HG03159 (cell line): ENCODE measurements around the gene ZNF343.
"Not testable (repeated sequence)": the region's sequence is repeated elsewhere in the genome, so short reads cannot be mapped to it uniquely, and the experiment has no call there.

Experiments
- ATAC-seq: cut with Tn5 transposase; IDR thresholded peaks from one replicate; pipeline ENCODE4 v1.9.1; 2021; ENCODE audit warnings: mild to moderate bottlenecking, moderate library complexity; ENCODE audit not compliant: unreplicated experiment

The ZNF343 gene

DNA sequence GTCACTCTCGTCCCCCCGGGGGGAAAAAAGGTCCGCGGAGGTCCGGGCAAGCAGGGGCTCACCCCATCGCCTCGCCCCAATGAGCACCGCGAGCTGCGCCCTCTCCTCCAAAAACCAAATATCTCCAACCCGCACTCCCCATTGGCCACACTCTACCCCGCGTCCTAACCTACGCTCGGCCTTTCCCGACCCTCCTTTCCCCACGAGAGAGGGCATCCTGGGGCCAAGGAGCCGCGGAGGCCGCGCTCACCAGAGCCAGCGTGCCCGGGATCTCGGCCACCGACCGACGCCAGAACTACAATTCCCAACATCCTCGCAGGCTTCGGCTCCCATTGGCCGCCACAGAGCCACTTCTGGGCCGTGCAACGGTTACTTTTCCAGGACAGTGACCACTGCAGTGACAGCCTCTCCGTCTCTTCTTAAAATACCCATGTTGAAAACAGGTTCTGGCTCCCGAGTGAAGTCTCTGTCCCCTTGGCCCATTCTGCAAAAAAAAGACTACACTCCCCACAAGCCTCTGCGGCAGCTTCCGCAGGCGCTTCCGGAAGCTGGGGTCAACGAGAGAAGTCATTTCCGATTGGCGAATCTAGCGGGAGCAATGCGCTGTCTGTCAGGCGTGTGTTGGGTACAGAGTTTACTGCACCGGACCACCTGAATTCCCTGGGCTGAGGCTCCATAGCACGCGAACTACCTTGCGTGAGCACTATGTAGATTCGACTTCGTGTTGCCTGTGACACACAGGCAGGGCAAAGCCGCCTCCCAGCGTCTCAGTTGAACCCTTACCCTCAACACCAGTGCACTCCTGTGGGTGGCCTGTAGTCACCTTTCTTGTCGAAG lies at the start of gene ZNF343:
Gene ZNF343, minus strand, starts transcription at position 285 of the 837 bp plus-strand sequence. CDS start 15,020 bp downstream, outside the sequence.
- peak; percentile 89 for ATAC-seq

DNA sequence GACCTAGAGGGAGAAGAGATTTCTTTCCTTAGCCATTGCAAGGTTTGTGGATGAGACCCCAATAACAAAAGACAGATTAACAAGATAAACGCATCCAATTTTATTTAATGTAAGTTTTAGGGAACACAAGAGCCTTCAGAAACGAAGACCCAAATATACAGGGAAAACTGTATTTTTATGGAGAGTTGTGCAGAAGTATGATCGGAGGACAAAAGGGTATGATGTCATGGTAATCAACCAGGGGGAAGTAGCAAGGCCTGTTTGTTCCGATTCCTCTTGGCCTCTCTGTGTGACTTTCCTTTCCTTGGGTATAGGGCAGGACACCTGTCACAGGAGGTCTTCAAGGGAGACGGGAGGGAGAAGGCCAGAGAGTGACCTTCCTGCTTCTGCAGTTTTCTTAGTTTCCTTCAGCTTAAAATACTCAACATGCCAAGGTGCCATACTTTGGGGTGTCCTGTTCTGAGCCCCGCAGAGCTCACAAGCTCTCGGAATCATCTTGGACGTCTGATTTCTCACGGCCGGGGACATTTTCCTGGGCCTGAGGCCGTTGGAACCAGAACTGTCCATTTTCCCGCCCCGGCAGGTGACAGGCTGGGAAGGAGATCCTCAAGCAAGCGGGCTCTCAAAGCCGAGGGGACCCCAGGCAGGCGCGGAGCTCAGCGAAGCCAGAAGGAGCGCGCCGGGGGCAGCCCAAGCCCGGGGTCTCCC lies 49.3 kb upstream of the ZNF343 start:
- ATAC-seq, result no peak

DNA sequence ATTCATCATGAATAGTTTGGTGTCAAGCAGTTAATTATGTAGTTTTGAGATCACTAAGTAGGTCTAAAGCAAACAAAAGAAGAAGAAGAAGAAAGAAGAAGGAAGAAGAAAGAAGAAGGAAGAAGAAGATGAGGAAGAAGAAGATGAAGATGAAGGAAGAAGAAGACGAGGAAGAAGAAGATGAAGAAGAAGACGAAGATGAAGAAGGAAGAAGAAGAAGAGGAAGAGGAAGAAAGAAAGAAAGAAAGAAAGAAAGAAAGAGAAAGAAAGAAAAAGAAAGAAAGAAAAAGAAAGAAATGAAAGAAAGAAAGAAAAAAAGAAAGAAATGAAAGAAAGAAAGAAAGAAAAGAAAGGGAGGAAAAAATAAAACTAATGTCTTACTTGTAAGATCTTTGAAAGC lies 36.9 kb upstream of the ZNF343 start:
- ATAC-seq, result no peak

DNA sequence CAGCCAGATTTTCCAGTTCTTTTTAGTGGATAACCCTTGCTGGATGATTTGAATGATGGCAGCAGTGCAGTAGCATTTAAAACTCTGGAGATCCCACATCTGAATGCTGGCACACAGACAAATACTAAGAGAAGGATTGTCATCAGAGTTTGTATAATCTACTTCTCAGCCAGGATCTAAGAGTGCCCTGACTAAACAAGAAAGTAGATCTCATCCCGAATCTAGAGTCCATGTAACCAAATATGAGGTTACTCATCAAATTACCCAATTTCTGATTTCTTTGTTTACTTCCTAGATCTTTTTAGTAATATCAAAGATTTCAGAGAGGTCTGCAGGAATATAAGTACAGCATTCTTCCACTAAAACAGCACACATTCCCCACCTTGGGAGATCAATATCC lies 35.5 kb upstream of the ZNF343 start:
- no peak for ATAC-seq

DNA sequence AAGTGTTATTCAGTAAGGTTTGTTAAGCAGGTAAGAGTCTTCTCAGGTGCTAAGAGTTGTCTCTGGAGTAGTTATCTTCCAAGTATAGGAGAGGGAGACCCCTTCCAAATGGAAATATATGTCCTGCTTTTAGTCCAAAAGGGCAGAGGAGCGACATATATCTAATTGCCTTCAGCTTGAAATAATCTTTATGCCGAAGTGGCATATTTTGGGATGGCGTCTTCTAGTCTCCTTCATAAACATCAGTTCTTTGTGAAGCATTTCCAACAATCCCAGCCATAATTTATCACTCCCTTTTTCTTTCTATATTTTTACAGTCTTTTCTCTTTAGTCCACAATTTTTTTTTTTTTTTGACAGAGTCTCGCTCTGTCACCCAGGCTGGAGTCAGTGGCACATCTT lies 33.6 kb upstream of the ZNF343 start:
- ATAC-seq, result no peak

DNA sequence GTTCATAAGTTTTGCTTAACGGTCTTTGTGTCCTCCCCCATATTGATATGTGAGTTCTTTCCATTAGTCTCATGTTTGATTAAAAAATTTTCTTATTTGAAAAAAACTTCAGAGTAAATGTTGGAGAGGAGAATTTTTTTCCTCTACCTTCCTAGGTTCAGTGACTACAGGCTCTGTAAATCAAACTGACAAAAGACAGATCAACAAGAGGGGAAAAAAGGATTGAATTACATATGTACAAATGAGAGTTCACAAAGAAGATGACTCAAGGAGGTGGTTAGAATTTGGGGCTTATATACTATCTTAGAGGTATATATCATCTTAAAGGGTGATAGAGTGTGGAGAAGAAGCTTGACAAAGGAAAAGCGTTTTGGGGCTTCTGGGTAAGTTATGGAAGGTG lies 33.2 kb upstream of the ZNF343 start:
- ATAC-seq, result no peak

DNA sequence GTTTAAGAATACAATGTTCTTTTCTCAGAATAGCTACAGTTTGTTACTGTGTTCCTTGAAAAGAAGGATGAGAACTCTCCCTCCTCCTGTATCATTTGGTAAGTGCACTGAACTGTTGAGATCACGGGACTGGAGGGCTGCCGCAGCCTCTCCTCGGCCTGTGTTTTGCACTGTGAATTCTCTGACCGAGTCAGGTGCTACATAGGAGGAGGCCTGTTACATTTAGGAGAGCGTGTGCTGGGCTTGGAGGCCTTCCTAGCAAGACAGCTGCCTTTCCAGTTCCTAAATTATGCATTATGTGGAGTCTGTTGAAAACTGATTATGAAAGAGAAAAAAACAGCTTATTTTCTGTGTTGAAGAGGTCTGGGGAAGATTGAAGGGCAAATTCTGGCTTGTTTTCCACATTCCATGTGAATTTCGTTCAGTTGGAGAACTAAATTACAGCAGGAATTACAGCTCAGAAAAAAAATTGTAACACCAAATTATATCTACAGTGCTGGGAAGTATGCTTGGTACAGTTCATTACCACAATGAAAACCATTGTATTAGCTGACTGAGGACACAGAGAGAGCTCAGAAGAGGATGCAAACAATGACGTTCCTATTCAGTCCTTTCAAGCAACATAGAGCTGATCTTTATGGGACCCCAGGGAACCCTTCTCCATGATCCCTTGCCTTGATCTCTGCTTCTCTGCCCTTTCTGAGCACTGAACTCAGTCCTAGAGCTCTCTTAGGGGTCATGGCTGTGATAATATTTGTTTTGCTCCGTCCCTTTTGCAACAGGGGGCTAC lies 30.4 kb upstream of the ZNF343 start:
- ATAC-seq, result no peak

DNA sequence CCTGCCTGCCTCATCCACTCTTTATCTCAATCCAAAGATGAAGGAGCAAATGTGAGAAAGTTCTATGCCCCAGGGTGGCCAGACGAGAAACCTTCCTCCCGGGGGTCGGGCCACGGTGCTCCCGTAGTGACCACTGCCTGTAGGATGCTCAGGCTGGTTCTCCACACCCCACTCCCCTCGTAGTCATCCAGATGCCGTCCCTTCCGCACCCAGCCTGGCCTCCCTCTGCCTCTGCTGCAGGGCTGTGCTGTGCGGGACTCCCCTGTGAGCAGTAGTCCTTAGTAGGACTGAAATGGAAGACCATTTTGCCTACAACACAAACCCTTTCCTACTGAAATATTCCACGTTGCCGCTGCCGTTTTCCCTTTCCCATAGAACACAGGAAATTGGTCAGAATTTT lies 29.6 kb upstream of the ZNF343 start:
- ATAC-seq, result no peak

DNA sequence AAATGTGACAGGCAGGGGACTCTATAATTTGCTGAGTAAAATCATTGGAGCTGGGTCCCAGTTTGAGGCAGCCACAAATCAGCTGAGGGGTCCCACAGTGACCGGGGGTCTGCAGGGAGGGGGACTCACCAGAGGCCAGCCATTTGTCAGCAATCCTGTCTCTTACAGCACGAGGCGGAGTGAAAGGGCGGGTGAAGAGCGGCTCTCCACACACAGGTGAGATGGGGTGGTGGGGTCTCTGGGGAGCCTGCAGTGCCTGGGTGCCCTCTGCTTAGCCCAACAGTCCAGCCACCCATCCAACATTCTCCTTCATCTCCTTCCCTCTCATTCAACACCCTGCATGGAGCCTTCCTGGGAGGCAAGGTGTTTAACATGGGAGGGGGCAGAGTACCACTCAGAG lies 28.4 kb upstream of the ZNF343 start:
- no peak for ATAC-seq

DNA sequence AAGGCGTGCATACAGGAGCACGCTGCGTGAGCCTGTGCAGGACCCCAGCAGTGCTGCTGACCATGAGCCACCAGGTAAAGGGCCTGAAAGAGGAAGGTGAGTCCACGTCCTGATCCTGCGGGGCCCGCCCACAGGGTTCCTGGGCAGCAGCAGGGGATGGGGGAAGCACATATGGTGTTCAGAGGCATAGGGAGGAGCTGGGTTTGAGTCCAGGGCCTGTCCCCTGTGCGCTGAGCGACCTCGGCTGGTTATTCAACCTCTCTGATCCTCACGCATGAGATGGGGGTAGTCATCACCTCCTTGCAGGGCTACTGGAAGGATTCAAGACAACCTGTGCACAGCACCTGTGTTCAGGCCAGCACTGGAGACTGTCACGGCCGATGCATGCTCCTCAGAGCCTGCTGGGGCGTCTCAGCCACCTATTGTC lies 27.9 kb upstream of the ZNF343 start, which contains the start of gene TMC2:
Gene TMC2, plus strand, starts transcription at position 14 of the 427 bp plus-strand sequence. Its CDS starts 49 bp downstream, at position 63.
- ATAC-seq, result no peak

DNA sequence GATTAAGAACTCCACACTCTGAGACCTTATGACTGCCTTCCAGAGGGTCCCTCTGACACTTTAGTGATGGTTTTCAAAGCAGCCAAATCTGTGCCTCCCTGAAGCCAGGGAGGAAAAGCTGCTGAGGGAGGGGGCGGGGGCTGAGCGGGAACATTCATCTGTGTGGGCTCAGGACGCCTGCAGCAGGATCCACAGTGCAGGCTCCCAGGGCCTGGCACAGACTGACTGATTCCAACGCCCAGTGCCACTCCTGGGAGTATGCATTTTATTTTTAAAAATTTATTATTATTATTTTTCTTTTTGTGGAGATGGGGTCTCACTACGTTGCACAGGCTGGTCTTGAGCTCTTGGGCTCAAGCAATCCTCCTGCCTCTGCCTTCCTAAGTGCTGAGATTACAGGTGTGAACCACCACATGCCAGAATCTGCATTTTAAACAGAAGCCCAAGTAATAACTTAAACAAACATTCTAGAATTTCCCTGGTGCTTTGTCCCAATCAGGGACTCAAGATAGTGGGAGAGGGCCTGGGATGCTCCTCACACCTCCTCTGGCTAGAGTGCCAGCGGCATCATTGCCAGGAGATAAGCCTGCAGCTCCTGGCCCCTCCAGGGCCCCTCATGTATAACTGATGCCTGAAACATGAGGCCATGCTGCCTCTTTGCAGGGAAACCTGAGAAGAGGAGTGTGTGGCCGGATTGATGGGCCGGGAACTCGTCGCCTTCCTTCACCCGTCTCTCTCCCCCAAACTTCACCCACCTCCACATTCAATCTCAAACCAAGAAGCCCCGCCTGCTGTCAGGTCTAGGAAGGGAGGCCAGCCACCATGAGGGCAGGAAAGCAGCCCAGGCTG lies 27.2 kb upstream of the ZNF343 start:
- ATAC-seq, result no peak

DNA sequence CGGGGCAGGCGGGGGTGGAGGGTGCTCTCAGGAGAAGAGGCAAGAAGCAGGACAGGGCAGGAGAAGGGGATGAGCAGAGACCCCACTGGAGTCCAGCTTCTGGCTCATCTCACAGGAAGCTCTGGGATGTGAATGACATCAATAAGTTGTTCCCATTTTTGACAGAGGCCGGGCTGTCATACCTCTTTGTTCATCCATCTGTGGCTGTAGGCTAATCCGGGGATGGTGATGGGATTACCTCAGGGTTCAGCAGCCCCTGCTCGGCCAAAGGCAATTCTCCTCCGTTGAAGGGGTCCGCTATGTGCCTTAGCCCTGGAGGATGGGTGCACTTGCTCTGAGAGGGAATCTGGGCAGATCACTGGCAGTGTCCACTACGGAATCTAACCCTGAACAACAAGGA lies 24.4 kb upstream of the ZNF343 start:
- no peak for ATAC-seq

DNA sequence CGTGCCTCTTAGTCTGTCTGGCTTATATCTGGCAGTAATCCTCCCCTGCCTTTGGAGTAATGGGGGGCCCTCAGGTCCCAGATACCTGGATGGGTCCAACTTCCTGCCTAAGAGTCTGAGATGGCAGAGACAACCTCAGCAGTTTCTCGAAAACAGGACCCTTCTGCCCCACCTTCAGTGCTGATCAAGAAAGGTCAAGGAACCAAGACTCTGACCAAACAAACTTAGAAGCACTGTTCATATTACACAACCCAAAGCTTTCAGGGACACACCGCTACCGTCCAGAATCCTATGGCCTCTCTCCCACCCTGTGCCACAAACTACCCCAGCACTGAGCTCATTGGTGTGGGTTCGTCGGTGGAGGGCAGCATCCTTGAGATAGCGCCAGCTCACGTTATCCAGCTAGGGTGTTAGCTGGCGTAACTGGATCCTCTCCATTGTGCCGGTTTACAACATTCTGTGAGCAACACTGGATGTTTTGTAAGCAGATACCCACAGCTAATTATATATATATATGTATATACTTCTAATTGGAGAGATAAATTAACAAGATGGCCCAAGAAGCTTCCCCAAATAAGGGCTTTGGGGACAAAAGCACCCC lies 20.1 kb upstream of the ZNF343 start:
- no peak for ATAC-seq

DNA sequence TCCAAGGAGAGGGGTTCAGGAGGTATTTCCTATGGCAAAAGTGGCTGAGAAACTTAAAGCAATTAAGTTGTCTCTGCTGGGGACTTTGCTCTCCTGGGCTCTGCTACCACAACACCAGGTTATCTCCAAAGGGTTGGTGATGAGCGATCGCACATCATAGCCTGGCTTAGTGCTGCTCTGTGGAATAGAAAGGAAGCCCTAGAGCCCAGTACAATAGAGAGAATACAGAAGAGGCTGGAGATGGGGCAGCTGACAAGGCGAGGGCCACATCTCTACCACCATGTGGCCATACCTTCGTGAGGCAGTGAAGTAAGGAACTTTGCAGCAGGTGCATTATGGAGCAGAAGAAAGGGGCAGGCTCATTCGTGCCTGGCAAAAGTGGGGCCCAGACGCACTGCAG lies 19.0 kb upstream of the ZNF343 start:
- ATAC-seq, result no peak

DNA sequence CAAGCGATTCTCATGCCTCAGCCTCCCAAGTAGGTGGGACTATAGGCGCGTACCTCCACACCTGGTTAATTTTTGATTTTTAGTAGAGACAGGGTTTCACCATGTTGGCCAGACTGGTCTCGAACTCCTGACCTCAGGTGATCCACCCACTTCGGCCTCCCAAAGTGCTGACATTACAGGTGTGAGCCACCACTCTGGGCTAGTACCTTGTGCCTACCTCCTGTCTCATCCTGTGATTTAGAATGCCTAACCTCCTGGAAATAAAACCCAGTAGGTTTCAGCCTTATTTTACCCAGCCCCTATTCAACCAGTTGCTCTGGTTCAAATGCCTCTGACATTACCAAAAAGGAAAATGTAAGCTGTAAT lies 17.5 kb upstream of the ZNF343 start:
- not testable (repeated sequence) for ATAC-seq

DNA sequence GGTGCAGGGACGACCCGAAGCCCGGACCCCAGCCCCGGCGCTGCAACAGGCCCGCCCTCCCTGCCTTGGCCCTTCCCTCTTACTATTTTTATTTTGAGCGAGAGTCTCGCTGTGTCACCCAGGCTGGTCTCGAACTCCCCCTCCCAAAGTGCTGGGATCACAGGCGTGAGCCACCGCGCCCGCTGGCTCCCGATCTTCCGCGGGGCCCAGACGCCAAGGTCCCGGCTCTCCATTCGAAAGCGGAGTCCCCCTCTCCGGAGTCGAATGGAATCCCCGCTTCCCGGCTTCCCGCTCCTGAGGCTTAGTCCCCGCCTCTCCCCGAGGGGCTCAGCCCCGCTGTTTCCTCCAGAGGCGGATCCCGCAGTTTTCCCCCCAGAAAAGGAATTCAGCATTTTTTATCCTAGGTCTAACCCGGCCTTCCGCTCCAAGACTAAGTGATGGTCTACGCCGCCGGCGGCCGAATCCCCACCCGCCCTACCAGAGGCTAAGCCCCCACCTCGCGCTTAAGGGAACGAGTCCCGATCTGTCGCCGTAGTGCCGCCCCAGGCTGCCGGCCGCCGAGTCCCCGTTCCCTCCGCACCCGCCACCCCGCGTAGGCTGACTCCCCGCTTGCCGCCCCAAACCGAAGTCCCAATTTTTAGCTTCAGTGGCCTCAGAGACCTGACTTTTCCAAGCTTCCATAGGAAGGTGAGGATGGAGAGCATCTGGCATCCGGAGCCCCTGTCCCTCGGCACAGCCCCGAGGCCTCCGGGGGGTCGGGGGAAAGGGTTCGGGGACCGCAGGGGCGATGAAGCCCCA lies 16.2 kb upstream of the ZNF343 start:
- no peak for ATAC-seq

DNA sequence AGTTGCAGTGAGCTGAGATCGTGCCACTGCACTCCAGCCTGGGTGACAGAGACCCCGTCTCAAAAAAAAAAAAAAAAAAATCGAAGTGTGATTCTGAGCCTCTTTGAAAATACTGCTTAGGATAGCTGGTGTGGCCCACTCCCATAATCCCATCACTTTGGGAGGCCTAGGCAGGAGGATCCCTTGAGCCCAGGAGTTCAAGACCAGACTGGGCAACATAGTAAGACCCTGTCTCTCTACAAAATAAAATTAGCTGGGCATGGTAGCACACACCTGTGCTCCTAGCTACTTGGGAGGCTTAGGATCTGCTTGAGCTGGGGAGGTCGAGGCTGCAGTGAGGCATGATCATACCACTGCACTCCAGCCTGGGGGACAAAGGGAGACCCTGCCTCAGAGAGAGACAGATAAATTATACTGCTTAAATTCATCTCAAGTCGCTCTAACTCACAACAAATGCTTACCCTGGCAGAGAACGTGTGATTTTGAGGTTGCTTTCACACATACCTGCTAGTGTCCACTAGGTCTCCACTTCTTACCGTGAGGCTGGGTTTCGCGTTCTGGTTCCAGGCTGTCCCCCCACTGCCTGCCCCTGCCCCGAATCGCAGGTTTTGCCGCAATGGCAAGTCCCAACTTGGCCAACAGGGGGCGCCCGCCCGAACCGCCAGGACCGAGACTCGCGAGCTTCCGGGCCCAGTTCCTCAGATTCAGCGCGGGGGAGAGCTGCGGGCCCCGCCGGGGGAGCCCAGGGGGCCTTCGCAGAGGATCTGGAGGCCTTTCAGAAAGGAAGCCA lies 15.4 kb upstream of the ZNF343 start:
- no peak for ATAC-seq

DNA sequence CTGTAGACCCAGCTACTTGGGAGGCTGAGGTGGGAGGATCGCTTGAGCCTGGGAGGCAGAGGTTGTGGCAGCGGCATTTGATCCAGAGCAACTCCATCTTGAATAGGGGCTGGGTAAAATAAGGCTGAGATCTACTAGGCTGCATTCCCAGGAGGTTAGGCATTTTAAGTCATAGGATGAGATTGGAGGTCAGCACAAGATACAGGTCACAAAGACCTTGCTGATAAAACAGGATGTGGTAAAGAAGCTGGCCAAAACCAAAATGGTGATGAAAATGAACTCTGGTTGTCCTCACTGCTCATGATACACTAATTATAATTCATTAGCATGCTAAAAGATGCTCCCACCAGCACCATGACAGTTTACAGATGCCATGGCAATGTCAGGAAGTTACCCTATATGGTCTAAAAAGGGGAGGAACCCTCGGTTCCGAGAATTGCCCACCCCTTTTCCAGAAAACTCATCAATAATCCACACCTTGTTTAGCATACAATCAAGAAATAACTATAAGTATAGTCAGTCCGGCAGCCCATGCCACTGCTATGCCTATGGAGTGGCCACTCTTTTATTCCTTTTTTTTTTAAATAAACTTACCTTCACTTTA lies 14.2 kb upstream of the ZNF343 start:
- not testable (repeated sequence) for ATAC-seq
